Measurements from ENCODE around the gene DELE1. TPM values are rescaled to one million over a fixed set of nuclear protein-coding genes. Genes with fewer than 3 reads are reported as not detected.
A peak's percentile ranks its signal among the peaks of the same experiment; 100 is the strongest.
"Not testable (repeated sequence)": the region's sequence is repeated elsewhere in the genome, so short reads cannot be mapped to it uniquely, and the experiment has no call there.

Gene DELE1
- total RNA-seq, 1 donor from 2014 or later: 37.8 TPM

GRCh38 chr5:141919218-141920119 is 4.2 kb upstream of the DELE1 start:
- DNase-seq (ENCODE audit: low spot score) (peak; percentile 59), ATAC-seq (peak; percentile 35)

- DNase-seq (ENCODE audit: low spot score) (no peak), ATAC-seq (no peak)
Measured at GRCh38 chr5:141920771-141921170, 2.9 kb upstream of the DELE1 start.

GRCh38 chr5:141922827-141923447 is 734 bp upstream of the DELE1 start:
- not testable (repeated sequence) for DNase-seq (ENCODE audit: low spot score); ATAC-seq

- ATAC-seq (no peak), DNase-seq (ENCODE audit: low spot score) (no peak)
Measured at GRCh38 chr5:141926434-141926833, 2.8 kb downstream of the DELE1 start.

- no peak for ATAC-seq
Measured at GRCh38 chr5:141928051-141928450, 4.4 kb downstream of the DELE1 start.

GRCh38 chr5:141929398-141930058 is 5.9 kb downstream of the DELE1 start:
- no peak for ATAC-seq
- no peak for DNase-seq (ENCODE audit: low spot score)

More at GRCh38 chr5:141928051-141928450, 4.4 kb downstream of the DELE1 start:
- DNase-seq (ENCODE audit: low spot score): no peak

GRCh38 chr5:141931694-141932093 is 8.0 kb downstream of the DELE1 start:
- no peak for DNase-seq (ENCODE audit: low spot score)
- no peak for ATAC-seq

GRCh38 chr5:141933151-141933550 is 9.5 kb downstream of the DELE1 start:
- ATAC-seq: no peak

GRCh38 chr5:141934099-141934844 is 10.6 kb downstream of the DELE1 start:
- DNase-seq (ENCODE audit: low spot score): peak; percentile 80
- peak; percentile 93 for ATAC-seq

More at GRCh38 chr5:141933151-141933550, 9.5 kb downstream of the DELE1 start:
- no peak for DNase-seq (ENCODE audit: low spot score)

- ATAC-seq (no peak), DNase-seq (ENCODE audit: low spot score) (no peak)
Measured at GRCh38 chr5:141935538-141935937, 11.9 kb downstream of the DELE1 start.

- no peak for ATAC-seq
- no peak for DNase-seq (ENCODE audit: low spot score)
Measured at GRCh38 chr5:141940695-141941271, 17.1 kb downstream of the DELE1 start.

GRCh38 chr5:141941307-141941706 is 17.6 kb downstream of the DELE1 start:
- no peak for DNase-seq (ENCODE audit: low spot score)
- no peak for ATAC-seq

- DNase-seq (ENCODE audit: low spot score) (no peak), ATAC-seq (no peak)
Measured at GRCh38 chr5:141941779-141942178, 18.1 kb downstream of the DELE1 start.

GRCh38 chr5:141942185-141942857 is 18.6 kb downstream of the DELE1 start:
- DNase-seq (ENCODE audit: low spot score) (peak; percentile 62), ATAC-seq (peak; percentile 89)

- ATAC-seq (no peak), DNase-seq (ENCODE audit: low spot score) (no peak)
Measured at GRCh38 chr5:141944076-141944475, 20.4 kb downstream of the DELE1 start.

- DNase-seq (ENCODE audit: low spot score) (no peak), ATAC-seq (peak; percentile 33)
Measured at GRCh38 chr5:141945511-141946051, 21.9 kb downstream of the DELE1 start.

- no peak for DNase-seq (ENCODE audit: low spot score)
- no peak for ATAC-seq
Measured at GRCh38 chr5:141947316-141947715, 23.6 kb downstream of the DELE1 start.

- DNase-seq (ENCODE audit: low spot score) (no peak), ATAC-seq (no peak)
Measured at GRCh38 chr5:141948812-141949211, 25.1 kb downstream of the DELE1 start.

- ATAC-seq (no peak), DNase-seq (ENCODE audit: low spot score) (no peak)
Measured at GRCh38 chr5:141949511-141949910, 25.8 kb downstream of the DELE1 start.
